Measurements from ENCODE around the gene SIRT2.
A peak's percentile ranks its signal among the peaks of the same experiment; 100 is the strongest.
"Not testable (repeated sequence)": the region's sequence is repeated elsewhere in the genome, so short reads cannot be mapped to it uniquely, and the experiment has no call there.

Gene SIRT2

GRCh38 chr19:38862321-38863059, 36.9 kb downstream of the SIRT2 start:
- TF ChIP-seq CTCF (IDR thresholded peaks at IDR 0.05; ENCODE audit: low read depth, low read length) = no peak
- no peak for TF ChIP-seq MAX (IDR thresholded peaks at IDR 0.05; ENCODE audit: low read depth, low read length)
- TF ChIP-seq POLR2A (IDR thresholded peaks at IDR 0.05; ENCODE audit: extremely low read depth, insufficient read length) = no peak
- no peak for TF ChIP-seq MYC (IDR thresholded peaks at IDR 0.05; ENCODE audit: low read depth, low read length)
- no peak for DNase-seq (ENCODE audit: low read depth)
- H3K4me3 ChIP-seq (ENCODE audit: low read depth, low read length) = no peak overlapping the region

GRCh38 chr19:38861368-38861767, 38.0 kb downstream of the SIRT2 start:
- DNase-seq (ENCODE audit: low read depth) = no peak
- TF ChIP-seq POLR2A (IDR thresholded peaks at IDR 0.05; ENCODE audit: extremely low read depth, insufficient read length) (no peak), CTCF (IDR thresholded peaks at IDR 0.05; ENCODE audit: low read depth, low read length) (no peak), MAX (IDR thresholded peaks at IDR 0.05; ENCODE audit: low read depth, low read length) (no peak), MYC (IDR thresholded peaks at IDR 0.05; ENCODE audit: low read depth, low read length) (no peak)
- H3K4me3 ChIP-seq (ENCODE audit: low read depth, low read length) = no peak overlapping the region

GRCh38 chr19:38859631-38860204, 39.7 kb downstream of the SIRT2 start:
- not testable (repeated sequence) for DNase-seq (ENCODE audit: low read depth); H3K4me3 ChIP-seq (ENCODE audit: low read depth, low read length)

- no peak overlapping the region for H3K4me3 ChIP-seq (ENCODE audit: low read depth, low read length)
- no peak for DNase-seq (ENCODE audit: low read depth)
- TF ChIP-seq POLR2A (IDR thresholded peaks at IDR 0.05; ENCODE audit: extremely low read depth, insufficient read length) (no peak), MAX (IDR thresholded peaks at IDR 0.05; ENCODE audit: low read depth, low read length) (no peak), MYC (IDR thresholded peaks at IDR 0.05; ENCODE audit: low read depth, low read length) (no peak), CTCF (IDR thresholded peaks at IDR 0.05; ENCODE audit: low read depth, low read length) (no peak)
Observed at GRCh38 chr19:38856813-38857212, 42.6 kb downstream of the SIRT2 start.

GRCh38 chr19:38855751-38856150, 43.7 kb downstream of the SIRT2 start:
- not testable (repeated sequence) for H3K4me3 ChIP-seq (ENCODE audit: low read depth, low read length); DNase-seq (ENCODE audit: low read depth)

GRCh38 chr19:38854961-38855360, 44.5 kb downstream of the SIRT2 start:
- H3K4me3 ChIP-seq (ENCODE audit: low read depth, low read length); DNase-seq (ENCODE audit: low read depth): not testable (repeated sequence)

GRCh38 chr19:38853214-38853613, 46.2 kb downstream of the SIRT2 start:
- peak overlapping the region; percentile 76 for H3K4me3 ChIP-seq (ENCODE audit: low read depth, low read length)

More at GRCh38 chr19:38853214-38853613, 46.2 kb downstream of the SIRT2 start:
- DNase-seq (ENCODE audit: low read depth) = no peak
- no peak for TF ChIP-seq CTCF (IDR thresholded peaks at IDR 0.05; ENCODE audit: low read depth, low read length)
- no peak for TF ChIP-seq MYC (IDR thresholded peaks at IDR 0.05; ENCODE audit: low read depth, low read length)
- no peak for TF ChIP-seq POLR2A (IDR thresholded peaks at IDR 0.05; ENCODE audit: extremely low read depth, insufficient read length)
- no peak for TF ChIP-seq MAX (IDR thresholded peaks at IDR 0.05; ENCODE audit: low read depth, low read length)

Data from NB4 (cell line).